GM23338 (cell line): ENCODE results near the gene DBH.

Experiments
- CREB1 ChIP-seq: fragments of 250-450 bp; sonication (Bioruptor Pico); IDR thresholded peaks from 2 replicates; pipeline ENCODE4 v1.5.0; 2020; ENCODE audit warnings: low read depth, mild to moderate bottlenecking, moderate library complexity
- CTCF ChIP-seq, 2 experiments: fragments of 200-600 bp in 1 of 2; sonication (generic) in 1 of 2; conservative IDR thresholded peaks; 2 replicates each; pipeline versions ENCODE4 v1.5.1 to v1.6.1; 2016 to 2017; ENCODE audit warnings: antibody characterized with exemption in 2 of 2, low read depth in 2 of 2, mild to moderate bottlenecking in 2 of 2, moderate library complexity in 1 of 2
- EZH2 ChIP-seq: fragments of 200-600 bp; sonication (generic); IDR thresholded peaks from one replicate; pipeline ENCODE4 v1.8.0; 2017; ENCODE audit warnings: antibody characterized with exemption, mild to moderate bottlenecking, low read depth; ENCODE audit not compliant: unreplicated experiment
- EZH2phosphoT487 ChIP-seq: fragments of 200-600 bp; sonication (generic); IDR thresholded peaks from one replicate; pipeline ENCODE4 v1.8.1; 2018; ENCODE audit warnings: antibody characterized with exemption; ENCODE audit not compliant: unreplicated experiment
- JUNB ChIP-seq: IDR thresholded peaks from one replicate; pipeline ENCODE4 v1.6.1; 2016; ENCODE audit warnings: antibody characterized with exemption; ENCODE audit not compliant: unreplicated experiment
- POLR2AphosphoS5 ChIP-seq: IDR thresholded peaks from 2 replicates; pipeline ENCODE4 v1.6.1; 2016; ENCODE audit warnings: antibody characterized with exemption, low read depth

GRCh38 chr9:133612051-133612450 lies 24.1 kb upstream of the DBH start:
- TF ChIP-seq CTCF (conservative IDR thresholded peaks at IDR 0.05; ENCODE audit: low read depth in 2 of 2), result no peak
- TF ChIP-seq EZH2phosphoT487, result no peak
- TF ChIP-seq POLR2AphosphoS5, result no peak
- no peak for TF ChIP-seq CREB1 (CRISPR knock-in tag)
- TF ChIP-seq EZH2, result no peak
- no peak for TF ChIP-seq JUNB
